ENCODE measurements around the gene KRTAP27-1. TPM values are rescaled to one million over a fixed set of nuclear protein-coding genes. Genes with fewer than 3 reads are reported as not detected.

Gene KRTAP27-1
- total and polyA plus RNA-seq, 2 donors (not counting 1 experiment from before 2014, with no cell fraction given) = not detected

GRCh38 chr21:30329203-30329875 lies 8.2 kb downstream of the KRTAP27-1 start:
- Histone ChIP-seq H3K9me3 (ENCODE audit: control insufficient read depth, insufficient read depth, low read depth, low read length) (no peaks in the 10 kb centered on the region), H3K27ac (ENCODE audit: insufficient read depth, low read length) (no peak overlapping the region), H3K27me3 (ENCODE audit: control insufficient read depth, insufficient read depth, low read length) (no peaks in the 10 kb centered on the region), H4K20me1 (ENCODE audit: control insufficient read depth, extremely low read depth, insufficient read depth, low read length) (no peaks in the 10 kb centered on the region), H3K4me2 (ENCODE audit: extremely low read depth, insufficient read depth, low read length) (no peak overlapping the region), H3K4me1 (ENCODE audit: control insufficient read depth, extremely low read depth, insufficient read depth, low read length) (no peaks in the 10 kb centered on the region), H3K79me2 (ENCODE audit: control insufficient read depth, insufficient read depth, low read length) (no peaks in the 10 kb centered on the region), H3K9ac (ENCODE audit: insufficient read depth, low read length) (no peak overlapping the region), H3K4me3 (replicated peaks in 1 of 4; ENCODE audit: control extremely low read depth in 1 of 4, insufficient read depth in 1 of 4, low read depth in 3 of 4, low read length in 4 of 4) (no peak overlapping the region), H3K36me3 (ENCODE audit: control insufficient read depth, insufficient read depth, low read length) (no peaks in the 10 kb centered on the region), H2AFZ (ENCODE audit: low read length) (no peak overlapping the region)
- TF ChIP-seq CTCF (conservative IDR thresholded peaks at IDR 0.05 in 1 of 2, IDR thresholded peaks at IDR 0.05 in 1 of 2; ENCODE audit: low read depth in 1 of 2, low read length in 2 of 2) = no peak
- TF ChIP-seq EZH2 (IDR thresholded peaks at IDR 0.05; ENCODE audit: low read length, missing control alignments) = no peak
- DNase-seq (ENCODE audit: low read depth in 2 of 2) = peak in 1 of 2 donors; percentile 1

GRCh38 chr21:30326390-30326789 lies 11.1 kb downstream of the KRTAP27-1 start:
- no peaks in the 10 kb centered on the region for H3K79me2 ChIP-seq (ENCODE audit: control insufficient read depth, insufficient read depth, low read length)
- H3K4me3 ChIP-seq (replicated peaks in 1 of 4; ENCODE audit: control extremely low read depth in 1 of 4, insufficient read depth in 1 of 4, low read depth in 3 of 4, low read length in 4 of 4) = no peak overlapping the region
- no peaks in the 10 kb centered on the region for H3K27me3 ChIP-seq (ENCODE audit: control insufficient read depth, insufficient read depth, low read length)
- no peak overlapping the region for H3K4me2 ChIP-seq (ENCODE audit: extremely low read depth, insufficient read depth, low read length)
- H3K27ac ChIP-seq (ENCODE audit: insufficient read depth, low read length) = no peak overlapping the region
- no peak for DNase-seq (ENCODE audit: low read depth in 2 of 2)
- TF ChIP-seq CTCF (conservative IDR thresholded peaks at IDR 0.05 in 1 of 2, IDR thresholded peaks at IDR 0.05 in 1 of 2; ENCODE audit: low read depth in 1 of 2, low read length in 2 of 2) (no peak), EZH2 (IDR thresholded peaks at IDR 0.05; ENCODE audit: low read length, missing control alignments) (no peak)
- H4K20me1 ChIP-seq (ENCODE audit: control insufficient read depth, extremely low read depth, insufficient read depth, low read length) = no peaks in the 10 kb centered on the region
- no peaks in the 10 kb centered on the region for H3K4me1 ChIP-seq (ENCODE audit: control insufficient read depth, extremely low read depth, insufficient read depth, low read length)
- H2AFZ ChIP-seq (ENCODE audit: low read length) = no peak overlapping the region
- no peak overlapping the region for H3K9ac ChIP-seq (ENCODE audit: insufficient read depth, low read length)
- H3K9me3 ChIP-seq (ENCODE audit: control insufficient read depth, insufficient read depth, low read depth, low read length) = no peaks in the 10 kb centered on the region
- H3K36me3 ChIP-seq (ENCODE audit: control insufficient read depth, insufficient read depth, low read length) = no peaks in the 10 kb centered on the region

GRCh38 chr21:30320215-30320614 lies 17.3 kb downstream of the KRTAP27-1 start, which contains the start of gene KRTAP26-1:
TSS of gene KRTAP26-1 (minus strand) at chr21:30320315. CDS start at chr21:30320035, 280 bp downstream.
- H4K20me1 ChIP-seq (ENCODE audit: control insufficient read depth, extremely low read depth, insufficient read depth, low read length) = no peaks in the 10 kb centered on the region

More at GRCh38 chr21:30320215-30320614, 17.3 kb downstream of the KRTAP27-1 start, which contains the start of gene KRTAP26-1:
- no peaks in the 10 kb centered on the region for H3K79me2 ChIP-seq (ENCODE audit: control insufficient read depth, insufficient read depth, low read length)
- H3K27ac ChIP-seq (ENCODE audit: insufficient read depth, low read length) = no peak within 1 kb of the TSS
- TF ChIP-seq CTCF (conservative IDR thresholded peaks at IDR 0.05 in 1 of 2, IDR thresholded peaks at IDR 0.05 in 1 of 2; ENCODE audit: low read depth in 1 of 2, low read length in 2 of 2) = no peak
- TF ChIP-seq EZH2 (IDR thresholded peaks at IDR 0.05; ENCODE audit: low read length, missing control alignments) = no peak
- H3K36me3 ChIP-seq (ENCODE audit: control insufficient read depth, insufficient read depth, low read length) = no peaks in the 10 kb centered on the region
- no peaks in the 10 kb centered on the region for H3K9me3 ChIP-seq (ENCODE audit: control insufficient read depth, insufficient read depth, low read depth, low read length)
- H3K27me3 ChIP-seq (ENCODE audit: control insufficient read depth, insufficient read depth, low read length) = no peaks in the 10 kb centered on the region
- no peak within 1 kb of the TSS for H3K4me2 ChIP-seq (ENCODE audit: extremely low read depth, insufficient read depth, low read length)
- H3K4me3 ChIP-seq (replicated peaks in 1 of 4; ENCODE audit: control extremely low read depth in 1 of 4, insufficient read depth in 1 of 4, low read depth in 3 of 4, low read length in 4 of 4) = no peak within 1 kb of the TSS
- H3K4me1 ChIP-seq (ENCODE audit: control insufficient read depth, extremely low read depth, insufficient read depth, low read length) = no peaks in the 10 kb centered on the region
- no peak within 1 kb of the TSS for H3K9ac ChIP-seq (ENCODE audit: insufficient read depth, low read length)
- DNase-seq (ENCODE audit: low read depth in 2 of 2) = no peak
- no peak within 1 kb of the TSS for H2AFZ ChIP-seq (ENCODE audit: low read length)
